GM12878 (cell line): ENCODE results near the gene VPS26B. TPM values are rescaled to one million over a fixed set of nuclear protein-coding genes. Genes with fewer than 3 reads are reported as not detected.

Experiments used
- ATAC-seq: fragments of 200-7000 bp; cut with Tn5 transposase; 3 replicates; pipeline ENCODE4 v1.9.1; 2020; ENCODE audit warnings: mild to moderate bottlenecking, moderate library complexity
- BruUV-seq: library from RNA; stranded (reverse); fragments of 400-500 nt; replicated peaks from 2 replicates; lab custom pipeline; 2021; lab: Mats Ljungman, UMichigan
- CTCF ChIA-PET: fragments of 300-600 bp; sonication (Branson Sonifier 250); formaldehyde crosslinking; extraction: SDS; loops from one replicate; lab custom pipeline; 2021; ENCODE audit warnings: inconsistent platforms; lab: Yijun Ruan, JAX
- POLR2A ChIA-PET: fragments of 350-600 bp; formaldehyde crosslinking; extraction: SDS; loops from one replicate; lab custom pipeline; 2021; ENCODE audit warnings: inconsistent platforms; lab: Charles Lee
- RAD21 ChIA-PET: fragments of 300-600 bp; sonication (Branson Sonifier 250); formaldehyde crosslinking; loops from one replicate; lab custom pipeline; 2023; ENCODE audit warnings: antibody characterized with exemption; ENCODE audit not compliant: unreplicated experiment; lab: Charles Lee
- SMC1A ChIA-PET: fragments of 300-600 bp; sonication (Branson Sonifier 250); formaldehyde crosslinking; loops from one replicate; lab custom pipeline; 2023; ENCODE audit not compliant: unreplicated experiment, uncharacterized antibody; lab: Charles Lee
- DNase-seq: peaks from one replicate; pipeline ENCODE4 v3.0.0-alpha.2; 2011; ENCODE audit warnings: low read depth, low spot score
- FAIRE-seq: peaks from 3 replicates; lab custom pipeline; 2011; peaks lifted over from hg19 to GRCh38; lab: Jason Lieb, UNC
- H2AFZ ChIP-seq: 2 replicates; pipeline ENCODE4 v1.6.0; 2011; ENCODE audit warnings: low read depth, low read length, control low read depth; ENCODE audit not compliant: control insufficient read depth
- H3K27ac ChIP-seq: 2 replicates; pipeline ENCODE4 v1.5.1; 2011; ENCODE audit warnings: control low read depth; ENCODE audit not compliant: control insufficient read depth, insufficient read depth
- H3K27me3 ChIP-seq, 2 experiments: replicated peaks in 1 of 2; 2 replicates each; pipeline versions ENCODE4 v1.6.0 to v1.6.1; 2011; ENCODE audit warnings: low read length in 1 of 2; ENCODE audit not compliant: control insufficient read depth in 2 of 2, insufficient read depth in 2 of 2
- H3K36me3 ChIP-seq, 2 experiments: 2 replicates each; pipeline ENCODE4 v1.5.1; 2011; ENCODE audit warnings: low read length in 1 of 2; ENCODE audit not compliant: control insufficient read depth in 2 of 2, insufficient read depth in 2 of 2
- H3K4me1 ChIP-seq: 2 replicates; pipeline ENCODE4 v1.6.1; 2011; ENCODE audit warnings: mild to moderate bottlenecking, low read length, moderate library complexity, mixed read lengths; ENCODE audit not compliant: control insufficient read depth, insufficient read depth
- H3K4me2 ChIP-seq: 2 replicates; pipeline ENCODE4 v1.6.0; 2011; ENCODE audit warnings: control low read depth; ENCODE audit not compliant: control insufficient read depth, insufficient read depth
- H3K4me3 ChIP-seq: fragments of 200-600 bp; sonication (generic); 2 replicates; pipeline ENCODE4 v1.5.1; 2016
- H3K79me2 ChIP-seq: 2 replicates; pipeline ENCODE4 v1.6.0; 2011; ENCODE audit warnings: low read length; ENCODE audit not compliant: control insufficient read depth, insufficient read depth
- H3K9ac ChIP-seq: 2 replicates; pipeline ENCODE4 v1.8.0; 2011; ENCODE audit warnings: low read length, control low read depth, mixed read lengths; ENCODE audit not compliant: control insufficient read depth, insufficient read depth
- H3K9me3 ChIP-seq: replicated peaks from 3 replicates; pipeline ENCODE4 v1.5.1; 2011; ENCODE audit warnings: mild to moderate bottlenecking, low read length; ENCODE audit not compliant: control insufficient read depth, insufficient read depth
- H4K20me1 ChIP-seq: 2 replicates; pipeline ENCODE4 v1.6.0; 2011; ENCODE audit not compliant: control insufficient read depth, insufficient read depth
- BMI1 ChIP-seq: fragments of 450-650 bp; IDR thresholded peaks from 2 replicates; pipeline ENCODE4 v1.6.1; 2016; ENCODE audit warnings: mild to moderate bottlenecking, moderate library complexity, borderline replicate concordance
- DPF2 ChIP-seq: fragments of 450-650 bp; IDR thresholded peaks from 2 replicates; pipeline ENCODE4 v1.6.1; 2017; ENCODE audit warnings: mild to moderate bottlenecking
- FOS ChIP-seq: IDR thresholded peaks from 3 replicates; pipeline ENCODE4 v1.6.1; 2011; ENCODE audit warnings: borderline replicate concordance; ENCODE audit not compliant: insufficient read length; ENCODE audit errors: extremely low read depth
- KAT2A ChIP-seq: conservative IDR thresholded peaks from 2 replicates; pipeline ENCODE4 v1.6.1; 2011; ENCODE audit warnings: low read depth, low read length; ENCODE audit not compliant: control insufficient read depth
- NFIC ChIP-seq: IDR thresholded peaks from 2 replicates; pipeline ENCODE4 v1.6.1; 2012; ENCODE audit warnings: low read depth, mild to moderate bottlenecking, inconsistent platforms, low read length, moderate library complexity
- NR2C1 ChIP-seq: fragments of 450-650 bp; IDR thresholded peaks from 2 replicates; pipeline ENCODE4 v1.6.1; 2017; ENCODE audit warnings: antibody characterized with exemption, mild to moderate bottlenecking, moderate library complexity
- TAF1 ChIP-seq: IDR thresholded peaks from 2 replicates; pipeline ENCODE4 v1.6.1; 2011; ENCODE audit warnings: mild to moderate bottlenecking, low read depth, low read length, borderline replicate concordance
- TCF12 ChIP-seq: IDR thresholded peaks from 2 replicates; pipeline ENCODE4 v1.6.1; 2011; ENCODE audit warnings: low read depth, mild to moderate bottlenecking, low read length
- ZZZ3 ChIP-seq: IDR thresholded peaks from 2 replicates; pipeline ENCODE4 v1.6.1; 2011; ENCODE audit warnings: low read depth; ENCODE audit not compliant: control insufficient read depth, insufficient read length
- WGBS: methylation state at CpG from one replicate; pipeline ENCODE4 v1.1.6; 2016; ENCODE audit warnings: low lambda C conversion rate; ENCODE audit not compliant: insufficient replicate concordance, insufficient coverage; ENCODE audit errors: missing lambda C conversion rate; 5-methylcytosine and 5-hydroxymethylcytosine counted together
- in situ Hi-C: fragments of 300-500 bp; cut with MboI; formaldehyde crosslinking; loops from 9 replicates; pipeline ENCODE4 v1.14.3; 2018; ENCODE audit warnings: mixed read lengths
- intact Hi-C: fragments of 100-400 bp; cut with micrococcal nuclease; formaldehyde crosslinking; loops from one replicate; pipeline ENCODE4 v1.14.2; 2022; ENCODE audit not compliant: unreplicated experiment
- polyA plus RNA-seq, 11 experiments: library from polyadenylated mRNA; depleted of rRNA in 4 of 11; unstranded in 6 of 11; stranded (reverse) in 5 of 11; fragments of >200 nt; fragmentation: Nextera tagmentation in 4 of 11; fragmentation: Illumina TruSeq in 1 of 11; extraction: Ambion mirVana in 4 of 11; extraction: Trizol in 1 of 11; gene quantifications; 1 replicate in 1 of 11; 2 replicates in 10 of 11; pipeline versions ENCODE4 v1.2.1 to v1.2.3, GENCODE V29; 2011 to 2016; ENCODE audit warnings: inconsistent platforms in 2 of 11, missing spikeins in 2 of 11, low read depth in 1 of 11
- total RNA-seq, 4 experiments: library from RNA; depleted of rRNA in 3 of 4; stranded (reverse); fragments of >200 nt in 3 of 4; fragmentation: Illumina TruSeq in 1 of 4; extraction: Trizol in 1 of 4; gene quantifications; 2 replicates each; pipeline versions ENCODE4 v1.2.1 to v1.2.3, GENCODE V29; 2013 to 2021
- TF ChIP-seq, protein P1 (sequence below): IDR thresholded peaks from 2 replicates; pipeline ENCODE4 v1.6.1; 2011; ENCODE audit warnings: low read depth, low read length, improper control_type of control experiment, borderline replicate concordance
- TF ChIP-seq, protein P2 (sequence below): fragments of 450-650 bp; IDR thresholded peaks from 2 replicates; pipeline ENCODE4 v1.6.1; 2017; ENCODE audit warnings: antibody characterized with exemption, mild to moderate bottlenecking, moderate library complexity

Gene VPS26B
- total and polyA plus RNA-seq, 10 of the 15 experiments (the other 5 are each of a cell fraction or from before 2014, with no cell fraction given) = 1.6 to 26.9 (median 13.3) TPM

DNA sequence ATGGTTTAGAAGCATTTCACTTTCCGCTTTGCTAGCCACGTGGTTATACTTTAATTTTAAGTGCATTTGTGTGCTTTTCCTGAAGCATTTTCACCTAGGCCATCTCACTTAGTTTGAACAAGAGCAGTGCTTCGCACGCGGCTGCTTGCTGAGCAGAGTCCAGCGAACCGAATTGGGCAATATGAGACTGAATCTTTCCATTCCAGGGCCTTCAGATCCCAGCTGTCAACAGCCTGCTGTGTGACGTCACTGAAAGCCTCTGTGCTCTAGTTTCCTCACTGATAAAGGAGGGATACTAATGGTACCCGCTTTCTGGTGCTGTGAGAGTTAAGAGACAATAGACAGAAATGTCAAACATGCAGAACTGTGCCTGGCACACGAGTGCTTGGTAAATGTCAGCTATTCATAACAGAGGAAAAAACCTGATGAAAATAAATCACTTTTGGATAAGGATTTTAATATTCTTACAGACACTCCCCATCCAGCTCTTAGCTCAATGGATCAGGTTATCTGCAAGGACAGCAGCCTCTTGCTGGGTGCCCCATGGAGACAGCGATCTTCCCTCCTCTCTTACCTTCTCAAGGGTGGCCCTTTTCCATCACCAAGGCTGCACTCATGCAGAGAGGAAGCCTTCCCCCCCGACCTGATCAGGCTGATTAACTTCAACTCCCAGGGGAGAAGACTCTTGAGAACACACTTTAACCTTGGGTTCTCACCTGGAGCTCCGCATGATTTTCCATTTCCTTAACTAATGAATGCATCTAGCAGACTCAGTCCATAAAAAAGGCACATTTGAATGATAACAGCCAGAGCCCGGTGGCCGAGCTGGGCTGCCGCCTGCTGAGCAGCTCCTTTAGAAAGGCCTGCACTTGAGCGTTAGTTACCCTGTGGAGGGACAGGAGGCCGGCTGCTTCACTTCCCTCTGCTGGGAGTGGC, 48.2 kb downstream of the VPS26B start:
- BruUV-seq = no TSS peak
- ATAC-seq (no peak), DNase-seq (no peak), FAIRE-seq (no peak)
- Histone ChIP-seq H3K9me3 (no peaks in the 10 kb centered on the region), H3K9ac (no peak overlapping the region), H3K36me3 (no peaks in the 10 kb centered on the region), H3K4me3 (no peak overlapping the region), H2AFZ (no peak overlapping the region), H3K27ac (no peak overlapping the region), H3K4me1 (peaks cover 6% of the 10 kb centered on the region), H3K4me2 (no peak overlapping the region), H4K20me1 (no peaks in the 10 kb centered on the region), H3K27me3 (peaks cover 8 to 20% of the 10 kb centered on the region in 2 experiments), H3K79me2 (no peaks in the 10 kb centered on the region)
- intact Hi-C loops (no loop called here), in situ Hi-C loops (no loop called here)
- ChIA-PET POLR2A (no interaction called here), SMC1A (interaction anchor here (1.2 to 1.9 kb wide), 2 partner anchors 9 to 11 kb away, joined by 3 read pairs; no protein-coding TSS in a partner anchor), CTCF (interaction anchor here (1.0 to 2.8 kb wide), 2 partner anchors 11 to 13 kb away, joined by 3 to 15 read pairs; no protein-coding TSS in a partner anchor), RAD21 (no interaction called here)
- 32% methylated on average over 18 of the region's 18 CpGs for WGBS
- TF ChIP-seq, protein P1, sequence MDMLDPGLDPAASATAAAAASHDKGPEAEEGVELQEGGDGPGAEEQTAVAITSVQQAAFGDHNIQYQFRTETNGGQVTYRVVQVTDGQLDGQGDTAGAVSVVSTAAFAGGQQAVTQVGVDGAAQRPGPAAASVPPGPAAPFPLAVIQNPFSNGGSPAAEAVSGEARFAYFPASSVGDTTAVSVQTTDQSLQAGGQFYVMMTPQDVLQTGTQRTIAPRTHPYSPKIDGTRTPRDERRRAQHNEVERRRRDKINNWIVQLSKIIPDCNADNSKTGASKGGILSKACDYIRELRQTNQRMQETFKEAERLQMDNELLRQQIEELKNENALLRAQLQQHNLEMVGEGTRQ = no peak
- TF ChIP-seq DPF2 = no peak
- no peak for TF ChIP-seq KAT2A
- TF ChIP-seq, protein P2, sequence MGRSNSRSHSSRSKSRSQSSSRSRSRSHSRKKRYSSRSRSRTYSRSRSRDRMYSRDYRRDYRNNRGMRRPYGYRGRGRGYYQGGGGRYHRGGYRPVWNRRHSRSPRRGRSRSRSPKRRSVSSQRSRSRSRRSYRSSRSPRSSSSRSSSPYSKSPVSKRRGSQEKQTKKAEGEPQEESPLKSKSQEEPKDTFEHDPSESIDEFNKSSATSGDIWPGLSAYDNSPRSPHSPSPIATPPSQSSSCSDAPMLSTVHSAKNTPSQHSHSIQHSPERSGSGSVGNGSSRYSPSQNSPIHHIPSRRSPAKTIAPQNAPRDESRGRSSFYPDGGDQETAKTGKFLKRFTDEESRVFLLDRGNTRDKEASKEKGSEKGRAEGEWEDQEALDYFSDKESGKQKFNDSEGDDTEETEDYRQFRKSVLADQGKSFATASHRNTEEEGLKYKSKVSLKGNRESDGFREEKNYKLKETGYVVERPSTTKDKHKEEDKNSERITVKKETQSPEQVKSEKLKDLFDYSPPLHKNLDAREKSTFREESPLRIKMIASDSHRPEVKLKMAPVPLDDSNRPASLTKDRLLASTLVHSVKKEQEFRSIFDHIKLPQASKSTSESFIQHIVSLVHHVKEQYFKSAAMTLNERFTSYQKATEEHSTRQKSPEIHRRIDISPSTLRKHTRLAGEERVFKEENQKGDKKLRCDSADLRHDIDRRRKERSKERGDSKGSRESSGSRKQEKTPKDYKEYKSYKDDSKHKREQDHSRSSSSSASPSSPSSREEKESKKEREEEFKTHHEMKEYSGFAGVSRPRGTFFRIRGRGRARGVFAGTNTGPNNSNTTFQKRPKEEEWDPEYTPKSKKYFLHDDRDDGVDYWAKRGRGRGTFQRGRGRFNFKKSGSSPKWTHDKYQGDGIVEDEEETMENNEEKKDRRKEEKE = no peak
- TF ChIP-seq NFIC = no peak
- no peak for TF ChIP-seq ZZZ3
- no peak for TF ChIP-seq TAF1
- TF ChIP-seq TCF12 = no peak
- TF ChIP-seq FOS = no peak
- no peak for TF ChIP-seq NR2C1
- no peak for TF ChIP-seq BMI1
